MM.1S (cell line): ENCODE measurements around the gene PPP1R14C.

Source experiments
- DNase-seq: peaks from one replicate; pipeline ENCODE4 v3.0.0-alpha.2; 2015
- H2AFZ ChIP-seq: fragments of 300-600 bp; sonication (generic); 2 replicates; pipeline ENCODE4 v1.6.0; 2016; ENCODE audit warnings: antibody characterized with exemption, low read length
- H3F3A ChIP-seq: fragments of 300-600 bp; sonication (generic); 2 replicates; pipeline ENCODE4 v1.6.1; 2016; ENCODE audit warnings: mild to moderate bottlenecking, antibody characterized with exemption, low read length, moderate library complexity, mixed read lengths; ENCODE audit not compliant: insufficient read depth
- H3K27ac ChIP-seq: fragments of 300-600 bp; sonication (generic); 2 replicates; pipeline ENCODE4 v1.5.1; 2016; ENCODE audit warnings: mild to moderate bottlenecking, low read length
- H3K27me3 ChIP-seq: fragments of 300-600 bp; sonication (generic); replicated peaks from 2 replicates; pipeline ENCODE4 v1.6.0; 2016; ENCODE audit warnings: low read length; ENCODE audit not compliant: insufficient read depth
- H3K36me3 ChIP-seq: fragments of 300-600 bp; sonication (generic); replicated peaks from 2 replicates; pipeline ENCODE4 v1.6.1; 2016; ENCODE audit warnings: mild to moderate bottlenecking, low read length, mixed read lengths; ENCODE audit not compliant: insufficient read depth
- H3K4me1 ChIP-seq: fragments of 300-600 bp; sonication (generic); 2 replicates; pipeline ENCODE4 v1.6.1; 2016; ENCODE audit warnings: low read length, mixed read lengths
- H3K4me2 ChIP-seq: fragments of 300-600 bp; sonication (generic); 2 replicates; pipeline ENCODE4 v1.6.0; 2016; ENCODE audit warnings: low read depth, low read length
- H3K4me3 ChIP-seq: fragments of 300-600 bp; sonication (generic); 2 replicates; pipeline ENCODE4 v1.5.1; 2016; ENCODE audit warnings: low read length, mixed read lengths
- H3K79me2 ChIP-seq: fragments of 300-600 bp; sonication (generic); 2 replicates; pipeline ENCODE4 v1.6.1; 2016; ENCODE audit warnings: mixed run types, low read length, mixed read lengths
- H3K9ac ChIP-seq: fragments of 300-600 bp; sonication (generic); 2 replicates; pipeline ENCODE4 v1.6.1; 2016; ENCODE audit warnings: low read length, mixed read lengths
- H3K9me2 ChIP-seq: fragments of 300-600 bp; sonication (generic); replicated peaks from 2 replicates; pipeline ENCODE4 v1.6.1; 2016; ENCODE audit warnings: mild to moderate bottlenecking, low read length, mixed read lengths; ENCODE audit not compliant: insufficient read depth
- H3K9me3 ChIP-seq: fragments of 300-600 bp; sonication (generic); replicated peaks from 2 replicates; pipeline ENCODE4 v1.6.1; 2016; ENCODE audit warnings: mild to moderate bottlenecking, low read length, mixed read lengths; ENCODE audit not compliant: insufficient read depth
- H4K20me1 ChIP-seq: fragments of 300-600 bp; sonication (generic); 2 replicates; pipeline ENCODE4 v1.6.1; 2016; ENCODE audit warnings: mild to moderate bottlenecking, low read length, moderate library complexity, mixed read lengths; ENCODE audit not compliant: insufficient read depth
- EZH2 ChIP-seq: fragments of 300-600 bp; sonication (generic); optimal IDR thresholded peaks from 2 replicates; pipeline ENCODE3; 2017; ENCODE audit warnings: low read depth, mild to moderate bottlenecking, antibody characterized with exemption, low read length, mixed read lengths
- EZH2phosphoT487 ChIP-seq: fragments of 300-600 bp; sonication (generic); IDR thresholded peaks from 2 replicates; pipeline ENCODE4 v1.6.1; 2018; ENCODE audit warnings: antibody characterized with exemption, low read length
- TF ChIP-seq, protein P1 (sequence below): fragments of 300-600 bp; sonication (generic); IDR thresholded peaks from 2 replicates; pipeline ENCODE4 v1.5.1; 2016; ENCODE audit warnings: antibody characterized with exemption, low read length, mixed read lengths

Gene PPP1R14C

DNA sequence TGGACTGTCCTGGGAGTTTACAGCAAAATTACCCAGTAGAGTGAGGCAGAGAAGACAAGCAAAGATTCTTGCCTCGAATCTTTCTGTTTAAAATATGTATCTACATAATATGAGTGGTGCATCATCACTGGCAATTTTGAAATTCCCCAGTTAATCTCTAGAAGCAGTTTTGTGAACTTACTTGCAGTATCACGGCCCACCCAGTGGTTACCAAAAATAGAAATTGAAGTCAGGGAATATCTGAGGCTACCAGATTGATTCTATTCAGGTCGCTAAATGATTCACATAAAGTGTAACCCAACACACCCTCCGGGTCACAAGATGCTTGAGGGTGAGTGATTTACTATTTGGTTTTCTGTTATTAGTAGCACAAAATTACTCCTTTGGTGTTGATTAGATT, 111.9 kb downstream of the PPP1R14C start:
- Histone ChIP-seq H3K9me2 (no peaks in the 10 kb centered on the region), H3K4me2 (no peak overlapping the region), H3K79me2 (no peaks in the 10 kb centered on the region), H3K4me1 (no peaks in the 10 kb centered on the region), H3K27ac (no peak overlapping the region), H3K4me3 (no peak overlapping the region), H3K27me3 (no peaks in the 10 kb centered on the region), H2AFZ (no peak overlapping the region), H3K9ac (no peak overlapping the region), H4K20me1 (no peaks in the 10 kb centered on the region), H3F3A (no peaks in the 10 kb centered on the region), H3K36me3 (no peaks in the 10 kb centered on the region), H3K9me3 (no peaks in the 10 kb centered on the region)
- DNase-seq: no peak
- TF ChIP-seq EZH2 (no peak), EZH2phosphoT487 (no peak)
- TF ChIP-seq, protein P1, sequence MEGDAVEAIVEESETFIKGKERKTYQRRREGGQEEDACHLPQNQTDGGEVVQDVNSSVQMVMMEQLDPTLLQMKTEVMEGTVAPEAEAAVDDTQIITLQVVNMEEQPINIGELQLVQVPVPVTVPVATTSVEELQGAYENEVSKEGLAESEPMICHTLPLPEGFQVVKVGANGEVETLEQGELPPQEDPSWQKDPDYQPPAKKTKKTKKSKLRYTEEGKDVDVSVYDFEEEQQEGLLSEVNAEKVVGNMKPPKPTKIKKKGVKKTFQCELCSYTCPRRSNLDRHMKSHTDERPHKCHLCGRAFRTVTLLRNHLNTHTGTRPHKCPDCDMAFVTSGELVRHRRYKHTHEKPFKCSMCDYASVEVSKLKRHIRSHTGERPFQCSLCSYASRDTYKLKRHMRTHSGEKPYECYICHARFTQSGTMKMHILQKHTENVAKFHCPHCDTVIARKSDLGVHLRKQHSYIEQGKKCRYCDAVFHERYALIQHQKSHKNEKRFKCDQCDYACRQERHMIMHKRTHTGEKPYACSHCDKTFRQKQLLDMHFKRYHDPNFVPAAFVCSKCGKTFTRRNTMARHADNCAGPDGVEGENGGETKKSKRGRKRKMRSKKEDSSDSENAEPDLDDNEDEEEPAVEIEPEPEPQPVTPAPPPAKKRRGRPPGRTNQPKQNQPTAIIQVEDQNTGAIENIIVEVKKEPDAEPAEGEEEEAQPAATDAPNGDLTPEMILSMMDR: no peak

DNA sequence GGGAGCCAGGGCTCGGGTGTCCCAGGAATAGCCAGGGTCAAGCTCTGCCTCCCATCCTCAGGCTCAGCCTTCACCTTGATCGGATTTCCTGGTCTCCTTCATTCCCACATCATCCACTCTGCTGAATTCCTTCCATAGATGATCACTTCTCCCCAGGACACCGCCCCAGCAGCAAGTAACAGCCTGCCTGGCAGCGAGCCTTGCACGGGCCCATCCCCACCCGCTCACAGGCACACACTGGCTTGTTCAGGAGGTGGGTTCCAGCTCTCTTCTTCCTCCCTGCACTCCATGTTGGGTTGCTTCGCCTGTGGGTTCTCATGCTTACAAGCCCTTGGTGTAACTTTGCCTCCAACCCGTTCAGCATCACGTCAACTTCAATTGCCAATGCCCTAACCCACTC, 113.0 kb downstream of the PPP1R14C start:
- Histone ChIP-seq H3K79me2 (no peaks in the 10 kb centered on the region), H3K4me3 (no peak overlapping the region), H3K9me3 (no peaks in the 10 kb centered on the region), H3K9ac (no peak overlapping the region), H3K4me1 (no peaks in the 10 kb centered on the region), H3K27me3 (no peaks in the 10 kb centered on the region), H3K27ac (no peak overlapping the region), H3K36me3 (no peaks in the 10 kb centered on the region), H3K9me2 (no peaks in the 10 kb centered on the region), H4K20me1 (no peaks in the 10 kb centered on the region), H3F3A (no peaks in the 10 kb centered on the region), H3K4me2 (no peak overlapping the region), H2AFZ (no peak overlapping the region)
- TF ChIP-seq, protein P1: no peak
- TF ChIP-seq EZH2phosphoT487: no peak
- TF ChIP-seq EZH2: no peak
- no peak for DNase-seq

DNA sequence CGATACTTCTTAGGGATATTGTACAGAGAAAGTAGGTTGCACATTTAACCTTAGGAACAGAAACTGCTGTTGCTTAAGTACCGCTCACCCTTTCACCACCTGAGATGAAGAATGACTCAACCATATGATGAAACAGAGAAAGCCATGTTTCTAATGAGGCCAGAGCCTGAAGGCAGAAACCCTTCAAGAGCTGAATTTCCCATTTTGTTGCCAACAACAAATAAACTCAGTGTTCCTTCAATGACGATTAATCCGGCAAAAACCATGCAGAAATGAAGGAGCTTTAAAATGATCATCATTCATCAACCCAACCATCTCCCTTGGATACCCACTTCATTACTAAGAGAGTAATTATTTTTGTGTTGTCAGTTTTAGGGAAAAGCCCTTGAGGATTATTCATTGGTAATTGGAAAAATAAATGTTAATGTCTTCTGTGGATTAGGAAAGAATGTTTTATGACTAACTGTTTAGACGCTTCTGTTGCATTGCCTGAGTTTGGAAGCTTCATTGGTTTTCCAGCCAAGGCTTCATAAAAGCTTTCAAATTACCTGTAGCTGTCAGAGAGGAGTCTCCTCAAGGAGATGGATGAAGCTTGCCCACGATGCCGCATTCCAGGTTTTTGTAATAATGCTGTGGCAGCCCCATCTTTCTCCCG, 113.9 kb downstream of the PPP1R14C start:
- H3K36me3 ChIP-seq: no peaks in the 10 kb centered on the region
- no peaks in the 10 kb centered on the region for H3K4me1 ChIP-seq
- H3K79me2 ChIP-seq: no peaks in the 10 kb centered on the region
- no peaks in the 10 kb centered on the region for H3K27me3 ChIP-seq
- H3K9me3 ChIP-seq: no peaks in the 10 kb centered on the region
- no peaks in the 10 kb centered on the region for H3F3A ChIP-seq
- no peak overlapping the region for H3K4me2 ChIP-seq
- H3K27ac ChIP-seq: no peak overlapping the region
- no peaks in the 10 kb centered on the region for H3K9me2 ChIP-seq
- TF ChIP-seq EZH2 (no peak), EZH2phosphoT487 (no peak)
- TF ChIP-seq, protein P1: no peak
- H4K20me1 ChIP-seq: no peaks in the 10 kb centered on the region
- DNase-seq: no peak
- no peak overlapping the region for H3K9ac ChIP-seq
- no peak overlapping the region for H3K4me3 ChIP-seq
- no peak overlapping the region for H2AFZ ChIP-seq
